Measurements from ENCODE around the gene PDCD1. TPM values are rescaled to one million over a fixed set of nuclear protein-coding genes. Genes with fewer than 3 reads are reported as not detected.

PDCD1 gene
- total RNA-seq, 1 donor: 2.0 TPM

DNA sequence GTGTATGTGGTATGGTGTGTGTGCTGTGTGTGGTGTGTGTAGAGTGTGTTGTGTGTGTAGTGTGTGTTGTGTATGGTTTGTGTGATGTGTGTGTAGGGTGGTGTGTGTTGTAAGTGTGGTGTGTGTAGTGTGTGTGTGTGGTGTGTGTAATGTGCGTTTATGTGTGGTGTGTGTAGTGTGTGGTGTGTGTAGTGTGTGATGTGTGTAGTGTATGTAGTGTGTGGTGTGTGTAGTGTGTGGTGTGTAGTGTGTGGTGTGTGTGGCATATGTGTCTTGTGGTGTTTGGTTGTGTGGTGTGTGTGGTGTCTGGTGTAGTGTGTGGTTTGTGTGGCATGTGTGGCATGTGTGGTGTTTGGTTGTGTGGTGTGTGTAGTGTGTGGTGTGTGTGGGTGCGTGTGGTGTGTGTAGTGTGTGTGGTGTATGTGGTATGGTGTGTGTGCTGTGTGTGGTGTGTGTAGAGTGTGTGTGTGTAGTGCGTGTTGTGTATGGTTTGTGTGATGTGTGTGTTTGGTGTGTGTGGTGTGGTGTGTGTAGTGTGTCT, 6.8 kb upstream of the PDCD1 start:
- Histone ChIP-seq H3K9me3 (ENCODE audit: low read depth, low read length) (no peaks in the 10 kb centered on the region), H3K4me1 (ENCODE audit: insufficient read depth, low read length) (peaks cover 51% of the 10 kb centered on the region), H3K4me3 (ENCODE audit: low read length) (no peak overlapping the region), H3K27me3 (ENCODE audit: insufficient read depth, low read length) (peaks cover 30% of the 10 kb centered on the region)

DNA sequence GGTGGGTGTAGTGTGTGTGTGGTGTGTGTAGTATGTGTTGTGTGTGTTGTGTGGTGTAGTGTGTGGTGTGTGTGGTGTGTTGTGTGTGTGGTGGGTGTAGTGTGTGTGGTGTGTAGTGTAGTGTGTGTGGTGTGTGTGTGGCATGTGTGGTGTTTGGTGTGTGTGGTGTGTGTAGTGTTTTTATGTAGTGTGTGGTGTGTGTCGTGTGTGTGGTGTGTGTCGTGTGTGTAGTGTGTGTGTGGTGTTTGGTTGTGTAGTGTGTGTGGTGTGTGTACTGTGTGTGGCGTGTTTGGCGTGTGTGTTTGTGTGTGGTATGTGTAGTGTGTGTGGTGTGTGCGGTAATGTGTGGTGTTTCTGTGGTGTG, 6.1 kb upstream of the PDCD1 start:
- Histone ChIP-seq H3K27me3 (ENCODE audit: insufficient read depth, low read length) (peaks cover 30% of the 10 kb centered on the region), H3K4me1 (ENCODE audit: insufficient read depth, low read length) (peaks cover 54% of the 10 kb centered on the region), H3K9me3 (ENCODE audit: low read depth, low read length) (no peaks in the 10 kb centered on the region), H3K4me3 (ENCODE audit: low read length) (no peak overlapping the region)

DNA sequence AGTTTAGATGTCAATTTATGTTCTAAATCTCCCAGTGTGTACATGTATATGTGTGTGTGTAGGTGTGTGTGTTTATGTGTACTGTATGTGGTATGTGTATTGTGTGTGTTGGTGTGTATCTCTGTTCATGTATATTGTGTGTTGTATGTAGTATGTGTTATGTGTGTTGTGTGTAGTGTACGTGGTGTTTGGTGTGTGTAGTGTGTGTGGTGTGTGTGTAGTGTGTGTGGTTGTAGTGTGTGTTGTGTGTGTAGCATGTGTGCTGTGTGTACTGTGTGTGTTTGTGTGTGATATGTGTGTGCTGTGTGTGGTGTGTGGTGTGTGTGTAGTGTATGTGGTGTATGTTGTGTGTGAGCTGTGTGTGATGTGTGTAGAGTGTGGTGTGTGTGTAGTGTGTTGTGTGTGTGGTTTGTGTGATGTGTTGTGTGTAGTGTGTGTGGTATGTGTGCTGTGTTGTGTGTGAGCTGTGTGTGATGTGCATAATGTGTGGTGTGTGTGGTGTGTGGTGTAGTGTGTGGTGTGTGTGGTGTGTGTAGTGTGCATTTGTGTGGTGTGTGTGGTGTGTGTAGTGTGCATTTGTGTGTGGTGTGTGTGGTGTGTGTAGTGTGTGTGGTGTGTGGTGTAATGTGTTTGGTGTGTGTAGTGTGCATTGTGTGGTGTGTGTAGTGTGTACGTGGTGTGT, 5.6 kb upstream of the PDCD1 start:
- no peak overlapping the region for H3K4me3 ChIP-seq (ENCODE audit: low read length)
- peaks cover 30% of the 10 kb centered on the region for H3K27me3 ChIP-seq (ENCODE audit: insufficient read depth, low read length)
- no peaks in the 10 kb centered on the region for H3K9me3 ChIP-seq (ENCODE audit: low read depth, low read length)
- H3K4me1 ChIP-seq (ENCODE audit: insufficient read depth, low read length): peaks cover 55% of the 10 kb centered on the region

DNA sequence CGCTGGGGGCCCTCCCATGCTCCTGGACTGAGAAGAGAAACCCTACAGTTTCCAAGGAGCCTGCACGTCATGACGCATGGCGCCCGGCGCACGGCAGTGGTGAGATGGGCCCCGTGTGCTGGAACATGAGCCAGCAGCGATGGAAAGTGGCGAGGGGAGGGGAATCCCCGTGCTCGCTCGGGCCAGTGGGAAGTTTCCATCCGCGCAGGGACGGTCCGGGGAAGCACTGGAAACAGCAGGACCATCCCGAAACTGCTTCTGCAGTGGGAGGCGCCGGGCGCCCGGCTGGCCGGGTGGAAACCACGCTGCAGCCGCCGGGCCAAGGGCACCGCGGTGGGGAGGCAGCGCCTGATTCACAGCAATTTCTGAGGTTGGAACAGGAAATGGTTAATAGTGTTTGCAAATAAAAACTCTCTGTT, 4.9 kb upstream of the PDCD1 start:
- H3K4me3 ChIP-seq (ENCODE audit: low read length): no peak overlapping the region
- H3K27me3 ChIP-seq (ENCODE audit: insufficient read depth, low read length): peaks cover 30% of the 10 kb centered on the region
- peaks cover 56% of the 10 kb centered on the region for H3K4me1 ChIP-seq (ENCODE audit: insufficient read depth, low read length)
- no peaks in the 10 kb centered on the region for H3K9me3 ChIP-seq (ENCODE audit: low read depth, low read length)

DNA sequence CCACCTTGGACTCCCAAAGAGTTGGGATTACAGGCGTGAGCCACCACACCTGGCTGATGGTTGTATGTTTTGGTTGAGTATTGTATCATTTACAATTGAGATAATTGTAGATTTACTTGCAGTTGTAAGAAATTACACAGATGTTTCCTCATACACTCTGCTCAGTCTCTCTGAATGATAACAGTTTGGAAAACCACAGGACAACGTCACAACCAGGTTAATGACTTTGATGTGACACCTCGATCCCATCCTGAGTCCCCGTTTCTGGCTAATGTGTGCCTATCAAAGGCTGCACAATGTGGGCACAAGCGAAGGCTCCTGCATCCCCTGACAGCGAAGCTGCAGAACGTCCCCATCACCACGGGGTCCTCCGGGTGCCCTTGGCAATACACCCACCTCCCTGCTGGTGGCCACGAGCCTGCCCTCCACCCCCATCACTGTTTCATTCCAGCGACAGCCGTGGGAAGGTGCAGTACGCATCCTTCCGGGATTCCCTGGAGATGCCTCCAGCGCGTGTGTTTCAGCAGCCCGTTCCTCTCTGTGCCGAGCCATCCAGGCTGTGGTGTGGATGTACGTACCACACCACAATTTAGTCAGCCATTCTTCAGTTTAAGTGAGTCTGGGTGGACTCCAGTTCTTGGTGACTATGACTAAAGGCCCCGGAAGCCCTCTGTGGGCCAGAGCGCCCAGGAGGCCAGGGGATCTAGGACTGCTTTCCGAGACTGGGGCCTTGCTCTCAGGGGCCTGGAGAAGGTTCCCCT, 4.3 kb upstream of the PDCD1 start:
- peaks cover 52% of the 10 kb centered on the region for H3K4me1 ChIP-seq (ENCODE audit: insufficient read depth, low read length)
- peaks cover 30% of the 10 kb centered on the region for H3K27me3 ChIP-seq (ENCODE audit: insufficient read depth, low read length)
- no peak overlapping the region for H3K4me3 ChIP-seq (ENCODE audit: low read length)

DNA sequence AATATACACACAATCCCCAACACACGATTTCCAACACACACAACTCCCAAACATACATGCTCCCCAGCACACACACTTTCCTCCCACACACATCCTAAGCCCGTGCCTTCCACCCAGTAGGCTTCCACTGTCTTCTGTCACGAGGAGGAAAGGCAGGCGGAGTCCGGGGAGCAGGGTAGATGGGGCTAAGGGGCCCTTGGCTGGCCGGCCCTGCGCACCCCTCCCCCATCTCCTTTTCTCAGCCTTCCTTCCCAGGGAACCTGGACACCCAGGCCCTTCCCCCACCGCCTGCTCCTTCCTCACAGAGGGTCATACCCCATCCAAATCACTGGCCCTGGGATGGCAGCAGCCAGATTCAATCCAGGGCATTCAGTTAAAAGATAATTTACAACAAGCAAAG, 3.4 kb upstream of the PDCD1 start:
- Histone ChIP-seq H3K9me3 (ENCODE audit: low read depth, low read length) (no peaks in the 10 kb centered on the region), H3K4me1 (ENCODE audit: insufficient read depth, low read length) (peaks cover 44% of the 10 kb centered on the region), H3K27me3 (ENCODE audit: insufficient read depth, low read length) (peaks cover 30% of the 10 kb centered on the region), H3K4me3 (ENCODE audit: low read length) (no peak overlapping the region)

More for the DNA sequence above, 4.3 kb upstream of the PDCD1 start:
- H3K9me3 ChIP-seq (ENCODE audit: low read depth, low read length): no peaks in the 10 kb centered on the region

DNA sequence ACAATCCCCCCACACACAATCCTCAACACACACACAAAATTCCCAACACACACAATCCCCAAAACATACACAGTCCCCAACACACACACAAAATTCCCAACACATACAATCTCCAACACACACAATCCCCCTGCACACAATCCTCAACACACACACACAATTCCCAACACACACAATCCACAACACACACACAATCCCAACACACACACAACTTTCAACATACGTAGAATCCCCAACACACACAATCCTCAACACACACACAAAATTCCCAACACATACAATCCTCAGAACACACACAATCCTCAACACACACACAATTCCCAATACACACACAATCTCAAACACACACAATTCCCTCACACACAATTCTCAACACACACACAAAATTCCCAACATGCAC, 2.6 kb upstream of the PDCD1 start:
- H3K9me3 ChIP-seq (ENCODE audit: low read depth, low read length): no peaks in the 10 kb centered on the region
- no peak overlapping the region for H3K4me3 ChIP-seq (ENCODE audit: low read length)
- H3K27me3 ChIP-seq (ENCODE audit: insufficient read depth, low read length): peaks cover 30% of the 10 kb centered on the region
- peaks cover 35% of the 10 kb centered on the region for H3K4me1 ChIP-seq (ENCODE audit: insufficient read depth, low read length)

DNA sequence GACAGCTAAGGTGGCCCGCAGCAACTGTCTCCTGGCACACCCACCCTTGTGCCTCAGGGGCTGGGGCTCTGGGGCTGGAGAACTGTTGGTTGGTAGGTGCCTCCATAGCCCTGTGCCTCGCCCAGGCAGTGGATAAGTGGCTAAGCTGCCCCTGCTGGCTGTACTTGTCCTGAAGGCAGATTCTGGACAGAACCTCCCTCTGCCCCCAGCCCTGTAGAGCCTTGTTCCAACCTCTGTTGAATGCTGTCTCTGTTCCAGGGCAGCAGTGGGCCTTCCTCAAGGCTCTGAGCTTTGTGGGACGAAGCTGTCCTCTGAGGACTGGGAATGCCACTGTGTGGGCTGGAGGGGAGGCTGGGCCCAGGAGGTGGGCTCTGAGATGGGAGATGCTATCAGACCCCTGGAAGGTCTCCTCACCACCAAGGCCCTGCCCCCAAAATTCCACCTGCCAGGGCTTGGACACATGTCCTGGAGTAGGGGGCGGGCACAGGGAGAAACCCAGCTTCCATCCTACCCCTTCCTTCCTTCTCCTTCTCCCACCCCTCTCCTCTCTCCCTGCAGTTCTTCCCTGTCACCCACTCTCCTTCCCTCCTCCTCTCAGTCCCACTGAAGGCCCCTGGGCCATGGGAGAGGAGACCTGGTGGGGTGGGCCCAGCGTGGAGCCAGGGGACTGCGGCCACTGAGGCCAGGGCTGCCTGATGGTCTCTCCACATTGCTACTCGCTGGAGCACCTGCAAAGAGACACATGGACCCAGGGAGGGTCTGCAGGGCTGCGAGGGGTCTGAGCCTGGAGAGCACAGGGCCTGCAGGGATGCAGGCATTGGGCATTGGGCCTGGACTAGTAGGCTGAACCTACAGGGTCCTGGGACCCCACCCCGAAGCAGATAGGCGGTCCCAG, 1.7 kb upstream of the PDCD1 start:
- Histone ChIP-seq H3K9me3 (ENCODE audit: low read depth, low read length) (no peaks in the 10 kb centered on the region), H3K4me3 (ENCODE audit: low read length) (no peak overlapping the region), H3K27me3 (ENCODE audit: insufficient read depth, low read length) (peaks cover 26% of the 10 kb centered on the region), H3K4me1 (ENCODE audit: insufficient read depth, low read length) (peaks cover 35% of the 10 kb centered on the region)

DNA sequence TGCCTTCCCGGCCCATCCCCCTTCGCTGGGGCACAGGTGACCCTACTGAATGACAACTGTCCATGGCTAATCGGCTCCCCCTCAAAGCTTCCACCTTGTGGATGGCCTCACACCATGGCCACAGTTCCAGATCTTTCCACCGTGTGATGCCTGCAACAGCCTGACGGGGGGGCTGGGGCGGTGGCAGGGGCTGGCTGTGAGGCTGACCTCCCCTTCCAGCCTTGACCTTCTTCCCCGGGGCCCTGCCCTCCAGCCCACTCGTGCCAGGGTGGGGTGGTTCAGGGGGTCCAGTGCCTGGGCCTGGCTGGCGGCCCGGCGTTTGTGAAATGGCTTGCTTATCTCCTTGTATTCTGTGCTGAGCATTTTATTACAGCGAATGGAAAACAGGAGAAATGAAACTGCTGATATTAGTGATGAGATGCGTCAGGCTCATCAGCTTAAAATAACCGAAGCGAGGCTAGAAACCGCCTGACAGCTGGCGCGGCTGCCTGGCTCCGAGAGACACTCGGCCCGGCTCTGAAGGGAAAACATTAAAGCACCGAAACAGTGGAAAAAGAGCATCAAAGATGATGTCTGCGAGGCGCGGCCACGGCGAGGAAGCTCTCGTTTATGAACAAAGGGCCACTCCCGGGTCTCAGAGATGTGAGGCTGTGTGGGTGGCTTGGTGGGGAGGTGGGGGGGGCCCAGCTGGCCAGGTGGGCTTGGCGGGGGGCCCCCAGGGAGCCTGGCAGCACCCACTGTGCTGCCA, 916 bp upstream of the PDCD1 start:
- peaks cover 20% of the 10 kb centered on the region for H3K27me3 ChIP-seq (ENCODE audit: insufficient read depth, low read length)
- no peak overlapping the region for H3K4me3 ChIP-seq (ENCODE audit: low read length)
- H3K4me1 ChIP-seq (ENCODE audit: insufficient read depth, low read length): peaks cover 31% of the 10 kb centered on the region
- H3K9me3 ChIP-seq (ENCODE audit: low read depth, low read length): no peaks in the 10 kb centered on the region

DNA sequence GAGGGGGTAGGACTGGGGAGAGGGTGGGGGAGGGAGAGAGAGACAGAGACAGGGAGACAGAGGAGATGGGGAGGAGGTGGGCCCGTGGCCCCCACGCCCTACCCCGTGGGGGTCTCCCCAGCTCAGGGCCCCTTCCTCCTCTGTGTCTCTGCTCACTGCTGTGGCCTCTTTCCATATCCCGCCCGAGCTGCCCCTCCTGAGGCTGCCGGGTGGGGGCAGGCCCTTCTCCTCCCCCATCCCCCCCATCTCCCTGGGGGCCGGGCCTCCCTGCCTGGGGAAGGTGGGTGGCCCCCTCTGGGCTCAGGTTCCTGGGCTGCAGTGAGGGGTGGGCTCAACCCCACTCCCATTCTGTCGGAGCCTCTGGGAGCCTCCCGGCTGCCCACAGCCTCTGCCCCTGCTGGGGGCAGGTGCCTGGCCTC, 332 bp upstream of the PDCD1 start:
- no peak overlapping the region for H3K4me3 ChIP-seq (ENCODE audit: low read length)
- H3K27me3 ChIP-seq (ENCODE audit: insufficient read depth, low read length): peaks cover 15% of the 10 kb centered on the region
- H3K4me1 ChIP-seq (ENCODE audit: insufficient read depth, low read length): peaks cover 27% of the 10 kb centered on the region
- no peaks in the 10 kb centered on the region for H3K9me3 ChIP-seq (ENCODE audit: low read depth, low read length)

DNA sequence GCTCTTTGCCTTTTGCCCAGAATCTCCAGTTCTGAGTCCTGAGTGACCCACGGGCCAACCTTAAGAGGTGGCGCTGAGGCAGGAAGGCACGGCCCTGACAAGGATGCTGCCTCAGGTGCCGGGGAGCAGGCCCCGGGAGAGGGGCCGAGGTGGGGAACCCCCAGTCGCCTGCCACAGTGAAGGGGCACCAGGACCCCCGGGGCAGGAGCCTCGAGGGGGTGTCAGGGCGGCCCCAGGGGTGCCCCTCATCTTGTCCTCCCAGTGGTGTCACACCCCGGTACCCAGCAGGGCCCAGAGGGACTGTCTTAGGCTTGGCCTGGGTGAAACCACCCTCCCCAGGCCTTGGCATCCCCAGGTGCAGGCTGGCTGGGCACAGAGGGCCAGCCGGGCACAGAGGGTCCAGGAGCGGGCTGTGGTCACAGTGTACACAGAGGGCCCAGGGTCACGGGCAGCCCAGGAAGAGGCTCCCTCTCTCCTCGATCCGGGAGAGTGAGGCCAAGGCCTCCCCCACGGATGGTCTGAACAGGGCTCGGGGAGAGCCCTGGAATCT, 1.0 kb downstream of the PDCD1 start:
- peaks cover 4% of the 10 kb centered on the region for H3K27me3 ChIP-seq (ENCODE audit: insufficient read depth, low read length)
- peaks cover 19% of the 10 kb centered on the region for H3K4me1 ChIP-seq (ENCODE audit: insufficient read depth, low read length)
- H3K4me3 ChIP-seq (ENCODE audit: low read length): no peak overlapping the region
- no peaks in the 10 kb centered on the region for H3K9me3 ChIP-seq (ENCODE audit: low read depth, low read length)

DNA sequence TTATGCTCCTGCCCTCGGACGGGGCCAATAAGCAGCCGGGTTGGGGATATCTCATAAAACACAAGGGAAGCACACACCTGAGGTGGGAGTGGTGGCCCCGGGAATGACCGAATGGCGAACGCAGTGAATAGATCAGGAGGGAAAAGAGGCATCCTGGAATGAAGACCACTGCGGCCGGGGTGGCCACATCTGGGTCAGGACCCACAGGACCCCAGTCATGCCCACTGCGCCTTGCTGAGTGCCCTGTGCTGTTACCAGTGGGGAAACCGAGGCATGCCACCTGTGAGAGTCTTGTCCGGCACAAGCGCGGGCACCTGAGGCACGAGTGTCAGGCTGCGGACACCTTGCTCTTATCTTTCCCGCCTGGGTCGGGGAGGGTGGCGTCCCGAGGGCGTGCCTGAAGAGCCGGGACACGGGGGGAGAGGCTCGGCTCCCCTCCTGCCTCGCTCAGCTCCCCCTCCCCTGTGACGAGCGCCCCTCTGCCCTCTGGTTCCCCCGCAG, 1.6 kb downstream of the PDCD1 start:
- peaks cover 19% of the 10 kb centered on the region for H3K4me1 ChIP-seq (ENCODE audit: insufficient read depth, low read length)
- H3K27me3 ChIP-seq (ENCODE audit: insufficient read depth, low read length): peaks cover under 1% of the 10 kb centered on the region
- H3K4me3 ChIP-seq (ENCODE audit: low read length): no peak overlapping the region
- H3K9me3 ChIP-seq (ENCODE audit: low read depth, low read length): no peaks in the 10 kb centered on the region

DNA sequence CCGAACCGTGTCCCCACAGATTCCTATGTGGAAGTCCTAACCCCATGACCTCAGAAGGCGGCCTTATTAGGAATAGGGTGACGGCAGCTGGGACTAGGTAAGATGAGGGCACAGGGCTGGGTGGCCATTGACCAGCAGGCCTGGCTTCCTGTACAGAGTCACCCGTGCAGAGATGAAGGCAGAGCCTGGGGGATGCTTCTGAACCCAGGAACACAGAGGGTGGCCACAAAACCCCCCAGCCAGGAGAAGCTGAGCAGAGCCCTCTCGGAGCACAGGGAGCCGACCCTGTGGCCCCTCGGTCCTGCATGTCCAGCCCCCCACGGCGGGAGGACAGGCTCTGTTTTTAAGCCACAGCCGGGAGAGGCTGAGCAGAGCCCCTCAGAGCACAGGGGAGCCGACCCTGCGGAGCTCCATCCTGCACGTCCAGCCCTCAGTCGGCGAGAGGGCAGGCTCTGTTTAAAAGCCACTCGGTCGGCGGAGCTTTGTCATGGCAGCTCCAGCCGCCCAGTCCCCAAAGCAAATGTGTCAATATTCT, 2.7 kb downstream of the PDCD1 start:
- no peak overlapping the region for H3K4me3 ChIP-seq (ENCODE audit: low read length)
- no peaks in the 10 kb centered on the region for H3K27me3 ChIP-seq (ENCODE audit: insufficient read depth, low read length)
- peaks cover 19% of the 10 kb centered on the region for H3K4me1 ChIP-seq (ENCODE audit: insufficient read depth, low read length)

More for the DNA sequence above, 2.7 kb downstream of the PDCD1 start:
- H3K9me3 ChIP-seq (ENCODE audit: low read depth, low read length): no peaks in the 10 kb centered on the region
